Esophagus muscularis mucosa (tissue), 4 donors: Measurements from ENCODE around the gene LGALS1. TPM values are rescaled to one million over a fixed set of nuclear protein-coding genes. Genes with fewer than 3 reads are reported as not detected.

Source experiments
- DNase-seq: peaks from one replicate; pipeline ENCODE4 v3.0.0-alpha.2; 2017; ENCODE audit errors: extremely low spot score
- H3K27ac ChIP-seq, 4 donors: fragments of 200-600 bp; sonication (generic); replicated peaks in 1 of 4; 1 replicate in 3 of 4; 2 replicates in 1 of 4; pipeline ENCODE4 v1.5.1; 2016 to 2019; ENCODE audit warnings: mild to moderate bottlenecking in 1 of 4
- H3K27me3 ChIP-seq, 4 donors: fragments of 200-600 bp; sonication (generic); one replicate each; pipeline versions ENCODE4 v1.5.1 to v1.6.0; 2016 to 2019
- H3K36me3 ChIP-seq, 4 donors: fragments of 200-600 bp; sonication (generic); one replicate each; pipeline ENCODE4 v1.5.1; 2016 to 2019
- H3K4me1 ChIP-seq, 4 donors: fragments of 200-600 bp; sonication (generic); one replicate each; pipeline ENCODE4 v1.5.1; 2016 to 2019
- H3K4me3 ChIP-seq, 4 donors: fragments of 200-600 bp; sonication (generic); 1 replicate in 2 of 4; 2 replicates in 2 of 4; pipeline ENCODE4 v1.5.1; 2016 to 2019; ENCODE audit warnings: mild to moderate bottlenecking in 4 of 4, moderate library complexity in 1 of 4
- H3K9me3 ChIP-seq, 4 donors: fragments of 200-600 bp; sonication (generic); 1 replicate in 3 of 4; 2 replicates in 1 of 4; pipeline ENCODE4 v1.5.1; 2016 to 2019
- EP300 ChIP-seq: sonication (generic); formaldehyde crosslinking; IDR thresholded peaks from one replicate; pipeline ENCODE4 v1.6.1; 2017; ENCODE audit warnings: antibody characterized with exemption
- POLR2A ChIP-seq: fragments of 450-650 bp; IDR thresholded peaks from one replicate; pipeline ENCODE4 v1.6.1; 2017; ENCODE audit warnings: antibody characterized with exemption, moderate library complexity, mild to moderate bottlenecking, low read depth
- POLR2AphosphoS5 ChIP-seq, 2 donors: sonication (generic); formaldehyde crosslinking; IDR thresholded peaks; one replicate each; pipeline ENCODE4 v1.6.1; 2017; ENCODE audit warnings: antibody characterized with exemption in 2 of 2
- WGBS: methylation state at CpG from one replicate; pipeline ENCODE4 v1.1.5; 2018; 5-methylcytosine and 5-hydroxymethylcytosine counted together
- intact Hi-C: fragments of 100-400 bp; cut with DNase I; formaldehyde crosslinking; loops from one replicate; pipeline ENCODE4 v1.15.1; 2023
- total RNA-seq, 4 donors: library from RNA; depleted of rRNA; stranded (reverse); fragments of >200 nt; gene quantifications; one replicate each; pipeline versions ENCODE4 v1.1.0 to v1.2.1, GENCODE V29; 2016
- TF ChIP-seq, protein P1 (sequence below), 3 experiments: fragments of 200-600 bp in 2 of 3; fragments of 450-650 bp in 1 of 3; sonication (generic) in 2 of 3; IDR thresholded peaks; one replicate each; pipeline ENCODE4 v1.5.1; 2017 to 2019; ENCODE audit warnings: antibody characterized with exemption in 3 of 3, mild to moderate bottlenecking in 2 of 3, moderate library complexity in 1 of 3

Gene LGALS1
- total RNA-seq, 4 donors from 2014 or later: 710 to 1,112 (median 1,021) TPM

DNA sequence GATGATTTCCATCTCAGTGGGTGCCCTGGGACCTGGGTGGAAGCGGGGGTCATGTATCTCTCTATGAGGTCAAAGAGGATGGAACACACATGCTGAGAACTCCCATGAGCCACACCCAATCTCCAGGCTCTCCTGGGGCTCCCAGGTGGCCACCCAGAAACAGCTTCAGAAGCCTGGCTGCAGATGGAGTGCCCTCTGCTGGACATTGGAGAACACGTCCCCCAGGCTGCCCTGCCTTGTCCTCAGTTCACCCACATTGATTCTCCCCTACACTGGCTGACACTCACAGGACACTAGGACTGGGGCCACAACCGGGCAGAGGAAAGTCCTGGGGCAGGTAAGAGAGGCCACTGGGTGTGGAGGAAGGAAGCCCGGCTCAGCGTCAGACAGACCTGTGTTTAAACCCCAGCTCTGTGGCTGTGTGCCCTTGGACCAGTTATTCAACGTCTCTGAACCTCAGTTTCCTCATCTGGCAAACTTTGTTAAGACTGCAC, 6.2 kb downstream of the LGALS1 start:
- WGBS: 28% methylated on average over 4 of the region's 6 CpGs
- peak overlapping the region in 2 of 4 donors; percentile 19 to 40 for H3K27ac ChIP-seq
- intact Hi-C loops: loop anchor here (1.0 to 10.0 kb wide), 3 partner anchors 38 to 113 kb away; no protein-coding TSS in a partner anchor
- no peaks in the 10 kb centered on the region for H3K9me3 ChIP-seq
- H3K36me3 ChIP-seq: peaks cover 0 to 28% (median 26%) of the 10 kb centered on the region in 4 donors
- no peaks in the 10 kb centered on the region for H3K27me3 ChIP-seq
- TF ChIP-seq EP300 (no peak), POLR2AphosphoS5 (IDR thresholded peaks at IDR 0.05) (peak in 1 of 2 donors; percentile 31)
- TF ChIP-seq, protein P1, sequence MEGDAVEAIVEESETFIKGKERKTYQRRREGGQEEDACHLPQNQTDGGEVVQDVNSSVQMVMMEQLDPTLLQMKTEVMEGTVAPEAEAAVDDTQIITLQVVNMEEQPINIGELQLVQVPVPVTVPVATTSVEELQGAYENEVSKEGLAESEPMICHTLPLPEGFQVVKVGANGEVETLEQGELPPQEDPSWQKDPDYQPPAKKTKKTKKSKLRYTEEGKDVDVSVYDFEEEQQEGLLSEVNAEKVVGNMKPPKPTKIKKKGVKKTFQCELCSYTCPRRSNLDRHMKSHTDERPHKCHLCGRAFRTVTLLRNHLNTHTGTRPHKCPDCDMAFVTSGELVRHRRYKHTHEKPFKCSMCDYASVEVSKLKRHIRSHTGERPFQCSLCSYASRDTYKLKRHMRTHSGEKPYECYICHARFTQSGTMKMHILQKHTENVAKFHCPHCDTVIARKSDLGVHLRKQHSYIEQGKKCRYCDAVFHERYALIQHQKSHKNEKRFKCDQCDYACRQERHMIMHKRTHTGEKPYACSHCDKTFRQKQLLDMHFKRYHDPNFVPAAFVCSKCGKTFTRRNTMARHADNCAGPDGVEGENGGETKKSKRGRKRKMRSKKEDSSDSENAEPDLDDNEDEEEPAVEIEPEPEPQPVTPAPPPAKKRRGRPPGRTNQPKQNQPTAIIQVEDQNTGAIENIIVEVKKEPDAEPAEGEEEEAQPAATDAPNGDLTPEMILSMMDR (IDR thresholded peaks at IDR 0.05): peak; percentile 85 to 99 (median 94)
- no peak overlapping the region for H3K4me3 ChIP-seq
- peaks cover 27 to 59% (median 47%) of the 10 kb centered on the region in 4 donors for H3K4me1 ChIP-seq
- no peak for DNase-seq

DNA sequence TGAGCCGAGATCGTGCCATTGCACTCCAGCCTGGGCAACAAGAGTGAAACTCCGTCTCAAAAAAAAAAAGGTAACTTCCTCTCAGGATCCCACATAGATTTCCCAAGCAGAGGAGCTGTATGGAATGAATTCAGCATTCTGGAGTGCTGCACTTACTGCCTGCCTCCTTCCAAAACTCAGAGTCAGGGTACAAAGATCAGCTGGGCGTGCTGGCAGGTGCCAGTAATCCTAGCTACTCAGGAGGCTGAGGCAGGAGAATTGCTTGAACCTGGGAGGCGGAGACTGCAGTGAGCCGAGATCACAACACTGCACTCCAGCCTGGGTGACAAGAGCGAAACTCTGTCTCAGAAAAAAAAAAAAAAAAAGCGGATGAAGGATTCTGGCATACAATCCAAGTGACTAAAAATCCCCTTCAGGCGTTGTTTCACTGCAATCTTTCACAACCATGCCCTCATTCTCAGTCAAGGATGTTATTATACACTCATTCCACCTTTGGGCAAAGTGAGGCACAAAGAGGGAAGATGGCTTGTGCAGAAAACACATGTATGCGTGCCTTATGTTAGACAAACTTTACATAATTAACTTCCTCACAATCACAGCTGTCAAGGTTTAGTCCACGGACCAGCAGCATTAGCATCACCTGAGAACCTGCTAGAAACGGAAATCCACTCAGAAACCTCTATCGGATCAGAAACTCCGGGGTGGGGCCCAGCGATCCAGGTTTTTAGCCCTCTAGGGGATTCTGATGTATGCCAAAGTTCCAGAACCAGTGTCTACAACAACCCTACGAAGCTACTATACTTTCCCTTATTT, 9.6 kb downstream of the LGALS1 start:
- TF ChIP-seq POLR2AphosphoS5 (IDR thresholded peaks at IDR 0.05) (no peak), POLR2A (no peak), EP300 (no peak)
- TF ChIP-seq, protein P1 (IDR thresholded peaks at IDR 0.05): no peak
- no peak for DNase-seq
- Histone ChIP-seq H3K27ac (no peak overlapping the region), H3K36me3 (peaks cover 10 to 26% (median 24%) of the 10 kb centered on the region in 4 donors), H3K4me1 (peaks cover 25 to 50% (median 31%) of the 10 kb centered on the region in 4 donors), H3K4me3 (no peak overlapping the region), H3K9me3 (no peaks in the 10 kb centered on the region), H3K27me3 (no peaks in the 10 kb centered on the region)
- intact Hi-C loops: loop anchor here (5.0 to 10.0 kb wide), 3 partner anchors 60 to 110 kb away; no protein-coding TSS in a partner anchor
- WGBS: 82% methylated on average over 16 of the region's 16 CpGs

DNA sequence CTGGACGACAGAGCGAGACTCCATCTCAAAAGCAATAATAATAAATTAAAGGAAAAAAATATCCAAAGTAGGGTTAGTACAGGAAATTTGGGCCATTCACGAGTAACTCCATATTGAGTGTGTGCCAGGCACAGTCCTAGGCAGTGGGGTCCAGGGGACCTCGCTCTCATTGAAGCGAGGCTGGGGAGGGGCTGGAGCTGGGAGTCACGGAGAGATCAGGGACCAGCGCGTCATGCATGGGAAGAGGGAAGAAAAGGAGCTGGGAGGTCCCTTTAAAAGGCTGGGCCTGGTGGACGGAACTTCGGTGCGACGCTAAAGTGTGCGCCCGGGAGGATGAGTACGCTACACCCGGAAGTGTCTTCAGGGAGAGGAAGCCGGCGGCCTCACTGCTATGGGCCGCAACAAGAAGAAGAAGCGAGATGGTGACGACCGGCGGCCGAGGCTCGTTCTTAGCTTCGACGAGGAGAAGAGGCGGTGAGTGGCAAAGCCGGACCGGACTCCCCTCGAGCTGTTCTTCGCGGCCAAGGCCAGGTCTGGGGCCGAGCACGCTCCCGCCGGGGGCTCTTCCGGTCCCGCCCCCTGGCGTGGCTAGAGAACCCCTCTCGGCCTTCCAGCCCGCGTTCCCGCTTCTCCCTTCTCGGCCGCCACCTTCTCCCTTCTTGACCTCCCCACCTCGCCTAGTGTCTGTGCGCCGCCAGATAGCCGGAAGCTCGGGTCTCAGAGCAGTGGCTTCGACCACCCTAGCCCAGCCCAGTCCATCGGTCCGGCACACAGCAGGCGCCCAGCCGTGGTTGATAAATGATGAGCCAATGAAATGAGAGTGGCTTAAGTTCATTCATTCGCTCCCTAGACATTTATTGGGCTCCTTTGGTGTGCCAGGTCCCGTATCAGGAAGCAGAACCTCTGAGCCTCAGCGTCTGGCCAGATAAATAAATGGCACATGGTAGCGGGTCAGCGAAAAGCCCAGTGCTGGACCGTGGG, 10.9 kb downstream of the LGALS1 start, which contains the start of gene NOL12:
Gene NOL12, plus strand, starts transcription at position 342 of the 981 bp plus-strand sequence. Its CDS starts 50 bp downstream, at position 392.
- DNase-seq: peak; percentile 96
- intact Hi-C loops: loop anchor here (5.0 to 10.0 kb wide), 3 partner anchors 61 to 109 kb away; no protein-coding TSS in a partner anchor
- peak; percentile 76 to 82 for TF ChIP-seq POLR2AphosphoS5 (IDR thresholded peaks at IDR 0.05)
- TF ChIP-seq, protein P1 (IDR thresholded peaks at IDR 0.05): peak in 1 of 3 experiments; percentile 39
- no peak for TF ChIP-seq POLR2A
- peak within 1 kb of the TSS; percentile 67 to 89 (median 79) for H3K4me3 ChIP-seq
- H3K9me3 ChIP-seq: no peaks in the 10 kb centered on the region
- H3K27me3 ChIP-seq: no peaks in the 10 kb centered on the region
- peaks cover 22 to 37% (median 26%) of the 10 kb centered on the region in 4 donors for H3K4me1 ChIP-seq
- WGBS: 2% methylated on average over 43 of the region's 62 CpGs
- H3K27ac ChIP-seq: peak within 1 kb of the TSS; percentile 77 to 92 (median 86)
- H3K36me3 ChIP-seq: peaks cover 19 to 35% (median 33%) of the 10 kb centered on the region in 4 donors

DNA sequence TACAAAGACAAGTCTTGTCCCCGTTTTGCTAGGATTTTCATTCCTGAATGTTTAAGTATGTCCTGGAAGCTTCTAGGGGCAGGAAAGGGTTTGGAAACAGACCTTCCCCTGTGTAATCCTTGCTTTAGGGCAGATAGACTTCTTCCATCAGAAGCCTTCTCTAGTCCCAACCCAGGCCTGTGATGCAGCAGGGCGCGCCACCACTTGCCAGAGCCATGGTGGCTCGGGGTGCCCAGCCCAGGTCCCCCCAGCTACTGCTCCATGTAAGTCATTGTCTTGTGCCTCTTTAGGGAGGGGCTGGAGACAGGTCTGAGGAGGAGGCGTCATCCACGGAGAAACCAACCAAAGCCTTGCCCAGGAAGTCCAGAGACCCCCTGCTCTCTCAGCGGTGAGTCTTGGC, 15.0 kb downstream of the LGALS1 start:
- H3K27me3 ChIP-seq: no peaks in the 10 kb centered on the region
- TF ChIP-seq EP300 (no peak), POLR2AphosphoS5 (IDR thresholded peaks at IDR 0.05) (no peak), POLR2A (no peak)
- TF ChIP-seq, protein P1 (IDR thresholded peaks at IDR 0.05): no peak
- intact Hi-C loops: no loop called here
- no peak overlapping the region for H3K4me3 ChIP-seq
- no peak overlapping the region for H3K27ac ChIP-seq
- 90% methylated on average over 6 of the region's 7 CpGs for WGBS
- H3K9me3 ChIP-seq: no peaks in the 10 kb centered on the region
- no peak for DNase-seq
- peaks cover 34 to 70% (median 63%) of the 10 kb centered on the region in 4 donors for H3K36me3 ChIP-seq
- H3K4me1 ChIP-seq: peaks cover 16 to 31% (median 20%) of the 10 kb centered on the region in 4 donors
